LHCN-M2 (cell line): Measurements from ENCODE around the gene TJP2. TPM values are rescaled to one million over a fixed set of nuclear protein-coding genes. Genes with fewer than 3 reads are reported as not detected.
"Not testable (repeated sequence)": the region's sequence is repeated elsewhere in the genome, so short reads cannot be mapped to it uniquely, and the experiment has no call there.

ENCODE experiments used
- DNase-seq: peaks from one replicate; pipeline ENCODE4 v3.0.0-alpha.2; 2012; ENCODE audit warnings: low read depth
- total RNA-seq: library from RNA; depleted of rRNA; stranded (reverse); fragments of >200 nt; gene quantifications from 2 replicates; pipeline ENCODE4 v1.2.3, GENCODE V29; 2014

The TJP2 gene
- total RNA-seq, 1 experiment from 2014 or later: 25.7 TPM

DNA sequence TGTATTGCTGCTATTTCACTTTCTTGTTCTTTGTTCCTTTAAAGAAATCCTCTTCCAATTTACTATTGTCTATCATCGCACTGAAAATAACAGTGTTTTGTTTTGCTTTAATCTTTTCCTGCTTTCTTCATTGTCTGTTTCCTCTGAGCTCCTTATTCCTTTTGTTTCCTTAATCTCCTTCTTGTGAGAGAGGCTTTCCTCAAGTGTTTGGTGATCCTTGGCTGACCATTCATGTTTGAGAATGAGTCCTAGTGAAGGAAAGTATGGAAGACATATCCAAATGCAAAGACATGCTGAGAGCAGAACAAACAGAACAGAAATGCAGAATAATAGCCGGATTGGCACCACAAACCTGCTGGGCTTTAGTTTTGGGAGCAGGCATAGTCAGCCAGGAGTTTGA lies 108.9 kb downstream of the TJP2 start:
- DNase-seq: no peak

DNA sequence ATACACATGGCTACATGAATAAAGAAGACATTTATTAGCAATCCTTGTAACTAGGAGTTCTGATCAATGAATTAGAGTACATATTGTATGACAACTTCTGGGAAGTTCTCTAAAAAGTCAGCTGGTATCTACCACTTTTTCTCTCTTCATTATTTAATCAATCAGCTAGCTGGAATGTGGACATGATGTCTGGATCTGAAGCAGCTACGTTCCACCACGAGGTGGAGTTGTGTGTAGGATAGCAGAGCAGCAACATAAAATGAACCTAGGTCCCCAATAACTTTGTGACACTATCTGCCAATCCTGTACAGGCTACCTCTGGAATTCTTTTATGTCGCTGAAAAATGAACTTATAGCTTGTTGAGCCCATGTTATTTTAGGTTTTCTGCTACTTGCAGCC lies 118.0 kb downstream of the TJP2 start:
- DNase-seq: no peak

DNA sequence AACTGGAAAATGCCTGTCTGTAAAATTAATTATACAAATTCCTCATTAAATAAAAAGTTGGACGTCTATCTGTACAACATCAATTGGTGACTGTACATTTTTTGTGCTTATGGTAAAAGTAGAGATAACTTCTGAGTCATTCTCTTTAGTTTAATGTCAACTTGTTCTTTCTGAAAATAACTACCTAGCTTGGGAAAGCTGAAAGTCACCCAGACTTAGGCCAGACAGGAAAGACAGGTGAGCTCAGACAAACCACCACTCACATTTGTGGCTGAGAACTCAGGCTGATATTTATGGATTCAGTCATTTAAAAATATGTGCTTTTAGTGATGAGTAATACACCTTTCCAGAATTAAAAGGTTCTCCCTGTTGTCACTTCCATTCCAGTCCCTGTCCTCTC lies 119.1 kb downstream of the TJP2 start:
- no peak for DNase-seq

DNA sequence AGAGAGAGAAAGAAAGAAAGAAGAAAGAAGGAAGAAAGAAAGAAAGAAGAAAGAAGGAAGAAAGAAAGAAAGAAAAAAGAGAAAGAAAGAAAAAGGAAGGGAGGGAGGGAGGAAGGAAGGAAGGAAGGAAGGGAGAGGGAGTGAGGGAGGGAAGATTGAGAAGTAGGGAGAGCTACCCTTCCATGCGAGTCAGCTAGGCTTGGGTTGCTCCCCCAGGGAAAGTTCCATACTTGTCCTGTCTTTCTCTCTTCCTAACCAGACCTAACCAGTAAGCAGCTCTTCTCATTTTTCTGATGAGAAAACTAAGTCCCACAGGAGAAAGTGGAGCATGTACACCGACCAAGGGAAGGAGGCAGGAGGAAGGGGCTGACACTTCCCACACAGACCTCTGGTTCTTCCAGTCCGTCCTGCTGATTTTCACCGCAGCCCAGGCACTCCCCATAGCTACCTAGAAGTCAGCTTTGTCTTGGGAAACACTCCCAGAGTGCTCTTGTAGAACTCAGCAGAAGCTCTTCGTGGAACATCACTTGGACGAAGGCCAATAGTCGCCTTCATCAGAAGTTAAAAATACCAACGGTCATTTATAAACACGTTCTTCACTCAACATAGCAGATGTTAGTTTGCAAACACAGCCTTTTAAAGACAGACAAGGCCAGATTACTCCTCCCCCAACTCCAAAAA lies 121.9 kb downstream of the TJP2 start:
- peak; percentile 6 for DNase-seq

DNA sequence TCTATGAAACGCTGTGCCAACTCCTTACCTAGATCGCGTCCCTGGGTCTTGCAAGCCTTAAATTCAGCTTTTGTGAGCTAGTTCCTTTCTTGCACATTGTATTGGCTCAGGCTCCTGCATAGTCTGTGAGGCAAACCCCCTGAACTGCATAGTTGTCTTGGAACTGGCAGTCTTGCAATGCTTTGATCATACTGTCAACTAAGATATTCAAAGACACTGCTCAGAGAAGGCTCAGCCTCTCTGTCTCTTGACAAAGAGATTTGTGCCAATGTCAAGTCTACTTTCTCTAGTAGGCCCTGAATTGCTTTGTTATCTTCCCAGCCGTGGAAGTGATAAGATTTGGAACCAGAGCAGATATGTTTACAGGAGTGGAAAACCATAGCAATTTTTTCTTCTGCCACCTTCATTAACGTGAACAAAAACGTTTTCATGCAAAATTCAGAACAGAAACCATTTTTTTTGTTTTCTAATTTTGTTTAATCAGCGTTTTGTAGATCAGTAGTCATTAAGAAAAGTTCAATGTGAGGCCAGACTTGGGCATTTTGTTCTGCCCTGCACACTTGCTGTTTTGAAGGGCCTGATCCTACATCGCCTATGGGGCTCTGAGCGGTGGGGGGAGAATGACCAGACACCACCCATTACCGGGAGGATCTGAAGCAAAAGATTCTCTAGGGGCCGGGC lies 123.4 kb downstream of the TJP2 start:
- no peak for DNase-seq

DNA sequence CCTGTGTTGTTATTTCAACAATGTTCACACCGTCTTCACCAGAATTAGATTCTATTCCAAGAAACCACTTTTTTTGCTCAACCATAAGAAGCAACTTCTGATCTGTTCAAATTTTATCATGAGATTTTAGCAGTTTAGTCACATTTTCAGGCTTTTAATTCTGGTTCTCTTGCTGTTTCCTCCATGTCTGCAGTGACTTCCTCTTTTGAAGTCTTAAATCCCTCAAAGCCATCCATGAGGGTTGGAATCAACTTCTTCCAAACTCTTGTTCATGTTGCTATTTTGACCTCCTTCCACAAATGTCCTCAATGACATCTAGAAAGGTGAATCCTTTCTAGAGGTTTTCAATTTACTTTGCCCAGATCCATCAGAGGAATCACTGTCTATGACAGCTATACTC lies 125.2 kb downstream of the TJP2 start:
- DNase-seq: no peak

DNA sequence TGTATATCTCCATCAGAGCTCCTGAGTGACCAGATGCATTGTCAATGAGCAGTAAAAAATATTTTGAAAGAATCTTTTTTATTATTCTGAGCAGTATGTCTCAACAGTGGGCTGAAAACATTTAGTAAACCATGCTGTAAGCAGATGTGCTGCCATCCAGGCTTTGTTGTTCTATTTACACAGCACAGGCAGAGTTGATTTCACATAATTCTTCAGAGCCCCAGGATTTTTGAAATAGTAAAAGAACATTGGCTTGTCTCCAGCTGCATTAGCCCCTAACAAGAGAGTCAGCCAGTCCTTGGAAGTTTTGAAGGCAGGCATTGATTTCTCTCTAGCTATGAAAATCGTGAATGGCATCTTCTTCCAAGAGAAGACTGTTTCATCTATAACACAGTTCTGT lies 125.7 kb downstream of the TJP2 start:
- DNase-seq: no peak

DNA sequence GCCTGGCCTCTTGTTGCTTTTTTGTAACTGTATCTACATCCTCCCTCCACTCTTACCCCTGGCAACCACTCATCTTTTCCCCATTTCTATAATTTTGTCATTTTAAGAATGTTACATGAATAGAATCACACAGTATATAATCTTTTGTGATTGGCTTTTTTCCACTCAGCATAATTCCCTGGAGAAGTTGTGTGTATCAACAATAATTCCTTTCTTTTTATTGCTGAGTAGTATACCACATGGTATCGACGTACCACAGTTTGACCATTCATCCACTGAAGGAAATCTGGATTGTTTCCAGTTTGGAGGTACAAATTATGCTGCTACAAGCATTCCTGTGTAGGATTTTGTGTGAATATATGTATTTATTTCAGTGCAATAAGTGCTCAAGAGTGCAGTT lies 129.3 kb downstream of the TJP2 start:
- no peak for DNase-seq

DNA sequence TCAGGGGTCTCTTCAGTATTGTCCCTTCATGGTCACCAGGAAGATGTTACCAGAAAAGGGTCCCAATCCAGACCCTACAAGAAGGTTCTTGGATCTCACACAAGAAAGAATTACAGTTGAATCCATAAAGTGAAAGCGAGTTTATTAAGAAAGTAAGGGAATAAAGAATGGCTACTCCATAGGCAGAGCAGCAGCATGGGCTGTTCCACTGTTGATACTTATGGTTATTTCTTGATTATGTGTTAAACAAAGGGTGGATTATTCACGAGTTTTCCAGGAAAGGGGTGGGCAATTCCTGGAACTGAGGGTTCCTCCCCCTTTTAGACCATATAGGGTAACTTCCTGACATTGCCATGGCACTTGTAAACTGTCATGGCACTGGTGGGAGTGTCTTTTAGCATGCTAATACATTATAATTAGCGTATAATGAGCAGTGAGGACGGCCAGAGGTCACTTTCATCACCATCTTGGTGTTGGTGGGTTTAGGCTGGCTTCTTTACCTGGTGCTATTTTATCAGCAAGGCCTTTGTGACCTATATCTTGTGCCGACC lies 132.9 kb downstream of the TJP2 start:
- DNase-seq: not testable (repeated sequence)

DNA sequence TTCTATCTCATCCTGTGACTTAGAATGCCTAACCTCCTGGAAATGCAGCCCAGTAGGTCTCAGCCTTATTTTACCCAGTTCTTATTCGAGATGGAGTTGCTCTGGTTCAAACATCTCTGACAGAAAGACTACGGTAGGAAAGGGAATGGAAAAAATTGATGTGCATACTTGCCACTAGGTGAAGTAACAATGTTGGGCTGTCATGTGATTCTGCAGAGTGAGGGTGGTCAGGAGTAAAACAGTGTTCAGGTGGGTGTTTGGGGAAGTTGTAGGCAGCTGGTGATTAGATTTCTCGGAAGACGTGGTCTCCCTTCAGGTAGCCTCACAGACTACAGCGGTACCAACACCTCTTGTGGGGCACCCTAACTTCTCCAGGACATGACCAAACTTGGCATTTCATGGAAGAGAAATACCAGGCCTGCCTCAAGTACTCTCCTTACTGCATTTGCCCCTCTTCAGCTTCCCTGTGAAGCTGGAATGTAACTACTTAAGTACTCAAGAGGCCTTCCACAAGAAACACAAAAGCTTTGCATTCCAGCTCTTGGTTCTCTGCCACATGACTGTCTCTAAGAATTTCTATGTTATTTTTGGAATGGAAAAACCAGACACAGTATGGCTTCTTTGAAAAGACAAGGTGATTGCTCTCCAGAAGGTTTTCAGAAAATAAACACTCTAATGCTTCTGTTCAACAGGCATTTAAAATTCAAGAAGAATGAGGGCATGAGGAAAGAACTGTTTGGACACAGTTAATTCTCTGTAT lies 133.5 kb downstream of the TJP2 start:
- DNase-seq: peak; percentile 2

DNA sequence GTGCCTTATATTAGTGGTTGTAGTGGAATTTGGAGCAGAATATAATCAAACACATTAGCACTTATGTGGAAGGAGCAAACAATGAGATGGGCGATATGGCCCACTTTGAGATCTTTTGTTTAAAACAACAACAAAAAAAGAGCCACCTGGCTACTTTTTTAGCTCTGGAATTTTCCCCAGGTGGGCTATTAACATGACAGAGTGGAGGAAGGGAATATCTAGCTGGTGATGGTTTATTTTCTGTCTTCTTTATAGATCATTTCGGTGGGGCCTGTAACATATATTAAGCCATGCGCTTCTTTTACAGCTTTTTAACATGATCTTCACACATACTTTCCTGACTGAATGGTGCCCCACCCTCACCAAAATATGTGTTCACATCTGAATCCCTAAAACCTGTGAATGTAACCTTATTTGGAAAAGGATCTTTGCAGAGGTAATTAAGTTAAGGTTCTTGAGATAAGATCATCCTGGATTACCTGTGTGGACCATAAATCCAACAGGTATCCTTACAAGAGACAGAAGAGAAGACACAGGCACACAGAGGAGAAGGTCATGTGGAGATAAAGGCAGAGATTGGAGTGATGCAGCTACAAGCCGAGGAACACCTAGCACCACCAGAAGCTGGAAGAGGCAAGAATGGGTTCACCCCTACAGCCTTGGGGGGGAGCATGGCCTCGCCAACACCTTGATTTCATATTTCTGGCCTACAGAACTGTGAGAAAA lies 134.3 kb downstream of the TJP2 start:
- DNase-seq: no peak

DNA sequence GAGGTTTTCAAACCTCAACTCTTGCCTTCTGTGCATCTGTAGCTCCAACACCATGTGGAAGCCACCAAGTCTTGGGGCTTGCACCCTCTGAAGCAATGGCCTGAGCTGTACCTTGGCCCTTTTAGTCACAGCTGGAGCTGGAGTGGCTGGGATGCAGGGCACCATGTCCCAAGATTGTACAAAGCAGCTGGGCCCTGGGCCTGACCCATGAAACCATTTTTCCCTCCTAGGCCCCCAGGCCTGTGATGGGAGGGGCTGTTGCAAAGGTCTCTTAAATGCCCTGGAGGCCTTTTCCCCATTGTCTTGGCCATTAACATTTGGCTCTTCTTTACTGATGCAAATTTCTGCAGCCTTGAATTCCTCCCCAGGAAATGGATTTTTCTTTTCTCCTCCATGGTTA lies 139.1 kb downstream of the TJP2 start:
- DNase-seq: no peak

DNA sequence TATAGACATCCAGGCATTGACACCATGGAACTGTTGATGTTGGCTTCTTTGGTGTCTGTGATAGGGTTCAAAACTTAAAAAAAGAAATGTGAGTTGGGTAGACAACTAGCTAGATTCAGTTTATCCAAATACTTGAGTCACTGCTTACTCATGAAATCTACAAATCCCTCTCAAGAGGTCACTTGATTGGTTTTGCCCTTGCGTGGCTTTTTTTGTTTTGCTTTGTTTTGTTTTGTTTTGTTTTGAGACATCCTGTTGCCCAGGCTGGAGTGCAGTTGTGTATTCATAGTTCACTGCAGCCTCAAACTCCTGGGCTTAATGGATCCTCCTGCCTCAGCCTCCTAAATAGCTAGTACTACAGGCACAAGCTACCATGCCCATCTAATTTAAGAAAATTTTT lies 140.5 kb downstream of the TJP2 start:
- peak; percentile 69 for DNase-seq

DNA sequence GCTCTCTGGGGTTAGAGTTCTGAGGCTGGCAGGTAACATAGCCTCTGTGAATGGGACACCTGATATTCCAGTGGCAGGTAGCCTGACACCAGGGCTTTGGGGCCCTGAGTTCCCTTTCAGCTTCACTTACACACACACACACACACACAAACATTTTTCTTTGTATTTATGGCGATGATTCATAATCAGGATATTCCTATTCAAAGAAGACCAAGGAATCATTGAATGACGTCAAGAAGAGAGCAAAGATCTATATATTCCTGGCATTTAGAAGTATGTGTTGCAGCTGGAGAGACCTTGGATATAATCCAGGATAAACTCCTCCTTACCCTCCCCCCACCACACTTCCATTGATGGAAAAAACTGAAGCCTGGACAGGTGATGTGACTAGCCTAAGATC lies 143.0 kb downstream of the TJP2 start:
- no peak for DNase-seq

DNA sequence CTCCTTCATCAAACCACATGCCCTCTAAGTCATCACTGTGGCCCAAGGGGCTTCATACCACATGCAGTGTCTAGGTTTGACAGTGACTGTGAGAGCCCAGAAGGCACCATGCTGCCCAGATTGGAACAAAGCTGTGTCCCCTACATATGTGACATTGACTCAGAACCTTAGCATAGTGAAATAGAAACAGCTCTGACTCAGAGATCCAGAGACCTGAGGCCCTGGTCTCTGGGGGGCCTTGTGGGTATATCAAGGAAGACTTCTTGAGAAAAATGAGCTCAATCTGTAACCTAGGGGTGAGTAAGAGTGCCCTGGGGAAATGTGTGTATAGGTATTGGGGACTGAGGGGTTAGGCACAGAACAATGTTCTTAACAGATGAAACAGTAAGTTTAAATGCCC lies 143.8 kb downstream of the TJP2 start:
- peak; percentile 7 for DNase-seq

DNA sequence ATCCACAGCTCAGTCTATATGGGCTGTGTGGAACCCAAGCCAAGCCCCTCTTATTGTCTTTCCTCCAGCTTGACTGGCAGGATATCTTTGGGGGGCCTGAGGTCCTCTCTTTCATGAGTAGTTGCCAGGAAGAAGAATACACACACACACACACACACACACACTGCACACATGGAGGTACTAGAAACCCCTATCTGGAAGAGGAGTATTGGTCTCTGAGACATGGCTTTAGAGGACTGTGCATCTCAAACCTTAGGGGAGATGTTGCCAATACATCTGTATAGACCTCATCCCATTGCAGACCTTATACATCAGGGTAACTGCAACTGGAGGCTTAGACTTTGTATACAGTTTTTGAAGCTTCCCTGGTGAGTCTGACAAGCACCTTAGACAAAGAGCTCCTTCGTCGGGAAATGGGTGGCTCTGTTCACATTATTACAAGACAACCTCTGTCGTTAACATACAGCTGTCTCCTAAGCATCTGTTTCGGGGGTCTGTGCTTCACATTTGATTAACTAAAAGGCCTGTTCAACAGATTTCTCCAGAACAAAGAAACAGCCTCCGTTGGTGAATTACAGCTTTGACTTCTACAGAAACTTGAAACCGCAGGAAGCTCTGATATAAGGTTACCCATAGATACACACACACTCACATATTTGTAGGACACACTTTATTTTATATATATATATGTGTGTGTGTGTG lies 145.4 kb downstream of the TJP2 start:
- no peak for DNase-seq

DNA sequence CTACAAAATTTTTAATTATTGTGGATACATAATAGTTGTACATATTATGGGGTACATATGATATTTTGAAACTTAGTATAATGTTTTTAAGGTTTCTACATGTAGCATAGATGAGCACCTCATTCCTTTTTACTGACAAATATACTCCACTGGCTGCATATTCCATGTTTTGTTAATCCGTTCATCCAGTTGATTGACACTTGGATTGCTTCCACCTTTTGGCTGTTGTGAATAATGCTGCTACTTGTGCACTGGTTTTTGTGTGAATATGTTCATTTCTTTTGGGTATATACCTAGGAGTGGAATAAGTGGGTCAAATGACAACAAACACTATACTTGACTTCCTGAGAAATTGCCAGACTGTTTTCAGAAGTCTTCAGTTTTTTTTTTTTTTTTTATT lies 148.2 kb downstream of the TJP2 start:
- no peak for DNase-seq

DNA sequence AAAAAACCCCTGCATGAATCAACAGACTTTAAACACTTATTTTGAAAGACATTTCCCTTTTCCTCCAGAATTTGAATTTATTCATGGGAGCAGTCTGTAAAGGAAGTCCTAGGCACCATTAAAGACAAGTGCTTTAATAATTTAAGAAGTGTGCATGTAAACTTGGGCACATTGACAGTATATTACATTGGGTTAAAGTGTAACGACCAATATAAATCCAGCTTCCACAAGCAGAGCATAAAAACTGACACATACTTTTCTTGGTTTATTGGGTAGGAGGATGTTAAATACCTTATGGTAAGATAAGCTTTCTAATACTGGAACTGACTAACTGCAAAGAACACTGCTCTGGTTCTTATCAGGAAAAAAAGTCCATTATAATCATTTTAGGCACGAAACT lies 149.8 kb downstream of the TJP2 start:
- DNase-seq: no peak
